OCI-M2 (cell line): ENCODE results near the gene ASTN1.

Source experiments
- DNase-seq: peaks from one replicate; lab custom pipeline; 2025; ENCODE audit not compliant: unreplicated experiment; lab: John Stamatoyannopoulos, UW

Gene ASTN1

GRCh38 chr1:176884286-176884685 lies 280.2 kb downstream of the ASTN1 start:
- no peak for DNase-seq

- no peak for DNase-seq
These were observed 283.4 kb downstream of the ASTN1 start for GRCh38 chr1:176880955-176881595.

- no peak for DNase-seq
These were observed 284.5 kb downstream of the ASTN1 start for GRCh38 chr1:176879784-176880620.

GRCh38 chr1:176878750-176879536 lies 285.6 kb downstream of the ASTN1 start:
- DNase-seq = no peak

- DNase-seq = no peak
These were observed 287.0 kb downstream of the ASTN1 start for GRCh38 chr1:176877557-176877956.

GRCh38 chr1:176876966-176877515 lies 287.5 kb downstream of the ASTN1 start:
- no peak for DNase-seq

GRCh38 chr1:176869577-176869976 lies 294.9 kb downstream of the ASTN1 start:
- DNase-seq = no peak

GRCh38 chr1:176866011-176866714 lies 298.3 kb downstream of the ASTN1 start:
- DNase-seq = no peak

- DNase-seq = no peak
These were observed 300.3 kb downstream of the ASTN1 start for GRCh38 chr1:176864211-176864610.

- no peak for DNase-seq
These were observed 300.9 kb downstream of the ASTN1 start for GRCh38 chr1:176863613-176864012.

GRCh38 chr1:176858433-176858916 lies 306.0 kb downstream of the ASTN1 start:
- no peak for DNase-seq

- DNase-seq = no peak
These were observed 306.9 kb downstream of the ASTN1 start for GRCh38 chr1:176857632-176858031.

- no peak for DNase-seq
These were observed 309.5 kb downstream of the ASTN1 start for GRCh38 chr1:176854758-176855745.

GRCh38 chr1:176854121-176854520 lies 310.4 kb downstream of the ASTN1 start:
- DNase-seq = no peak

GRCh38 chr1:176853503-176853902 lies 311.0 kb downstream of the ASTN1 start:
- DNase-seq = no peak

- DNase-seq = no peak
These were observed 312.4 kb downstream of the ASTN1 start for GRCh38 chr1:176852124-176852523.

- DNase-seq = no peak
These were observed 313.6 kb downstream of the ASTN1 start for GRCh38 chr1:176850871-176851270.

GRCh38 chr1:176849281-176849680 lies 315.2 kb downstream of the ASTN1 start:
- DNase-seq = no peak

GRCh38 chr1:176847052-176847451 lies 317.5 kb downstream of the ASTN1 start:
- no peak for DNase-seq
